Measurements from ENCODE around the gene NR1H2. TPM values are rescaled to one million over a fixed set of nuclear protein-coding genes. Genes with fewer than 3 reads are reported as not detected.
A peak's percentile ranks its signal among the peaks of the same experiment; 100 is the strongest.

The NR1H2 gene
- total RNA-seq, 1 experiment from 2014 or later, result 38.3 TPM

DNA sequence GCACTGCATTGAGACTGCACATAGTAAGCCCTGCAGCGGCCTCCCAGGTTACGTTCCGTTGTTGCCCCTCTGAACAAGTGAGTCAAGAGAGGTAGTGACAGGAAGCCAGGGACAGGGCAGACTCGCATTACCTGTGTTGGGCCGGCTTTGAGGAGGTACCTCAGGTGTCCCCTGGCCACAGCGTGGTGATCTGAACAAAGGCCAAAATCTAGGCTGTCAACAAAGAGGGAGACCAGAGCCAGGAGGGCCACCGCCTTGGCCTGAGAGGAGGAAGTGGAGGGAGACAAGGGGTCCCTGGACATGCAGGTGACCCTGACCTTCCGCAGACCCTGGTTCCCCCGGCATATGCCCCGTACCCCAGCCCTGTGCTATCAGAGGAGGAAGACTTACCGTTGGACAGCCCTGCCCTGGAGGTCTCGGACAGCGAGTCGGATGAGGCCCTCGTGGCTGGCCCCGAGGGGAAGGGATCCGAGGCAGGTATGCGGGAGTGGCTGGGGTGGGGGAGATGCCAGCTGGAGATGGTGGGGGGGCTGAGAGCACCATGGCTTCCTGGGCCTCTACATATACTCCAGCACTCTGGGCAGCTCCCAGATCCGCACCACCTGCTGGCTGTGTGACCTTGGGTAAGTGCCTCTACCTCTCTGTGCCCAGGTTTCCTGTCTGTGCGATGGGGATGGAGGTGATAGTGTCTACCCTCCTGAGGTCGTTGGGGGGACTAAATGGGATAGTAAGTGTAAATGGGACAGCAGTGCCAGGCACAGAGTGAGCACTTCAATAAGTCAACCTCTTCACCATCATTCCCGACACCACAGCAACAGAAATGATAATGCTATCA lies 47.2 kb downstream of the NR1H2 start:
- Histone ChIP-seq H3K4me3 (ENCODE audit: low read depth, low read length) (no peak overlapping the region), H3K27me3 (replicated peaks; ENCODE audit: control insufficient read depth, insufficient read depth, low read length) (no peaks in the 10 kb centered on the region), H3K9me3 (no peaks in the 10 kb centered on the region), H3K4me1 (peaks cover 4% of the 10 kb centered on the region; the same call in 1 of the 2 replicates), H3K36me3 (ENCODE audit: control insufficient read depth, insufficient read depth, low read length) (no peaks in the 10 kb centered on the region)
- H3K27ac Mint-ChIP-seq (ENCODE audit: unreplicated experiment), result peak overlapping the region; percentile 23
- DNase-seq, result no peak
- no peaks in the 10 kb centered on the region for H3K27me3 Mint-ChIP-seq (ENCODE audit: insufficient read depth, unreplicated experiment)
- no peaks in the 10 kb centered on the region for H3K9me3 Mint-ChIP-seq (ENCODE audit: unreplicated experiment)
- no TSS peak for BruUV-seq (replicated peaks)
- peaks cover 18% of the 10 kb centered on the region for H3K4me1 Mint-ChIP-seq (ENCODE audit: low read depth, unreplicated experiment)
- no peak overlapping the region for H3K4me3 Mint-ChIP-seq (ENCODE audit: unreplicated experiment)
- ChIA-PET POLR2A (interaction anchor here (0.7 kb wide), 1 partner anchor 18 kb away, joined by 7 read pairs; no protein-coding TSS in a partner anchor), CTCF (interaction anchor here (0.5 kb wide), 1 partner anchor 36 kb away, joined by 4 read pairs; no protein-coding TSS in a partner anchor)
- intact Hi-C loops (cut with micrococcal nuclease; ENCODE audit: unreplicated experiment), result no loop called here
- peaks cover 6% of the 10 kb centered on the region for H3K36me3 Mint-ChIP-seq (ENCODE audit: insufficient read depth, unreplicated experiment)
- no peak for TF ChIP-seq CTCF (IDR thresholded peaks at IDR 0.05; ENCODE audit: insufficient read depth in 1 of 2, low read depth in 1 of 2, low read length in 1 of 2, severe bottlenecking in 1 of 2, unreplicated experiment in 1 of 2)

- CTCF ChIA-PET, result no interaction called here
- intact Hi-C loops (cut with micrococcal nuclease; ENCODE audit: unreplicated experiment), result no loop called here
- POLR2A ChIA-PET, result no interaction called here
- DNase-seq, result no peak
- H3K4me1 Mint-ChIP-seq (ENCODE audit: low read depth, unreplicated experiment), result peaks cover 4% of the 10 kb centered on the region
- no peaks in the 10 kb centered on the region for H3K27me3 Mint-ChIP-seq (ENCODE audit: insufficient read depth, unreplicated experiment)
- no peaks in the 10 kb centered on the region for H3K36me3 ChIP-seq (ENCODE audit: control insufficient read depth, insufficient read depth, low read length)
- peaks cover 5% of the 10 kb centered on the region for H3K36me3 Mint-ChIP-seq (ENCODE audit: insufficient read depth, unreplicated experiment)
- no peak overlapping the region for H3K4me3 Mint-ChIP-seq (ENCODE audit: unreplicated experiment)
- no peaks in the 10 kb centered on the region for H3K9me3 ChIP-seq
- no peaks in the 10 kb centered on the region for H3K9me3 Mint-ChIP-seq (ENCODE audit: unreplicated experiment)
- no peaks in the 10 kb centered on the region for H3K27me3 ChIP-seq (replicated peaks; ENCODE audit: control insufficient read depth, insufficient read depth, low read length)
- no peak overlapping the region for H3K4me3 ChIP-seq (ENCODE audit: low read depth, low read length)
- BruUV-seq (replicated peaks), result no TSS peak
- H3K27ac Mint-ChIP-seq (ENCODE audit: unreplicated experiment), result no peak overlapping the region
- peaks cover 4% of the 10 kb centered on the region; the same call in 1 of the 2 replicates for H3K4me1 ChIP-seq
- TF ChIP-seq CTCF (IDR thresholded peaks at IDR 0.05; ENCODE audit: insufficient read depth in 1 of 2, low read depth in 1 of 2, low read length in 1 of 2, severe bottlenecking in 1 of 2, unreplicated experiment in 1 of 2), result no peak
These were observed 49.3 kb downstream of the NR1H2 start for GRCh38 chr19:50425581-50425980.

DNA sequence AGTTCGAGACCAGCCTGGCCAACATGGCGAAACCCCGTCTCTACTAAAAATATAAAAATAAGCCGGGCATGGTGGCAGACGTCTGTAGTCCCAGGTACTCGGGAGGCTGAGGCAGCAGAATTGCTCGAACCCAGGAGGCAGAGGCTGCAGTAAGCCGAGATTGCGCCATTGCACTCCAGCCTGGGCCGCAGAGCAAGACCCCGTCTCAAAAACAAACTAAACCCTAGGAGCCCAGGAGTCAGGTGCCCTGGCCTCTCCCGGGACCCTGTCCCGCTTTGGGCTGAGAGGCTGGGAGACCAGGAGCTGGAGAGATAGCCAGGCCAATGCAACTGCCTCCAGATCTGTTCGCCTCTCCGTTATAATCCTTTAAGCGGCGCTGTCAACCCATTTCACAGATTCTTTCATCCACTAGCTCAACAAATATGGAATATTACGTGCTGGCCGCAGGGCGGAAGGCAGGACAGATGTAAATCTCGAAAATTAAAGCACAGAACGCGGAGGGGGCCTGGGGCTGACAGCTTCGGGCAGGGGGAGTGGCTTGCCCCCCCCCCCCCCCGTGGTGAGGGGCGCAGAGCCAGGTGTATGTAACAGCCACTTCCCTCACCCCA lies 51.2 kb downstream of the NR1H2 start:
- Mint-ChIP-seq H3K36me3 (ENCODE audit: insufficient read depth, unreplicated experiment) (peaks cover 12% of the 10 kb centered on the region), H3K9me3 (ENCODE audit: unreplicated experiment) (no peaks in the 10 kb centered on the region), H3K4me3 (ENCODE audit: unreplicated experiment) (no peak overlapping the region), H3K4me1 (ENCODE audit: low read depth, unreplicated experiment) (peaks cover 12% of the 10 kb centered on the region), H3K27me3 (ENCODE audit: insufficient read depth, unreplicated experiment) (no peaks in the 10 kb centered on the region), H3K27ac (ENCODE audit: unreplicated experiment) (no peak overlapping the region)
- ChIA-PET CTCF (interaction anchor here (0.5 to 1.4 kb wide), 3 partner anchors 29 to 99 kb away, joined by 3 to 6 read pairs (median 6); partner anchors contain the start of gene KCNC3), POLR2A (no interaction called here)
- Histone ChIP-seq H3K27me3 (replicated peaks; ENCODE audit: control insufficient read depth, insufficient read depth, low read length) (no peaks in the 10 kb centered on the region), H3K9me3 (no peaks in the 10 kb centered on the region), H3K36me3 (ENCODE audit: control insufficient read depth, insufficient read depth, low read length) (no peaks in the 10 kb centered on the region), H3K4me1 (peaks cover 10% of the 10 kb centered on the region), H3K4me3 (ENCODE audit: low read depth, low read length) (no peak overlapping the region)
- no peak for DNase-seq
- intact Hi-C loops (cut with micrococcal nuclease; ENCODE audit: unreplicated experiment), result no loop called here
- no TSS peak for BruUV-seq (replicated peaks)
- TF ChIP-seq CTCF (IDR thresholded peaks at IDR 0.05; ENCODE audit: insufficient read depth in 1 of 2, low read depth in 1 of 2, low read length in 1 of 2, severe bottlenecking in 1 of 2, unreplicated experiment in 1 of 2), result no peak

Measured in Caco-2 (cell line).